Prostate gland (tissue), 2 donors: ENCODE data around the gene TEX261. TPM values are rescaled to one million over a fixed set of nuclear protein-coding genes. Genes with fewer than 3 reads are reported as not detected.

ENCODE experiments used
- DNase-seq: peaks from one replicate; pipeline ENCODE4 v3.0.0-alpha.2; 2019; ENCODE audit warnings: low spot score
- H3K27ac ChIP-seq, 2 donors: fragments of 200-600 bp; sonication (generic); 2 replicates each; pipeline ENCODE4 v1.5.1; 2017 to 2019
- H3K27me3 ChIP-seq: fragments of 200-600 bp; sonication (generic); replicated peaks from 2 replicates; pipeline ENCODE4 v1.5.1; 2019; ENCODE audit not compliant: insufficient read depth
- H3K36me3 ChIP-seq, 2 donors: fragments of 200-600 bp; sonication (generic); 1 replicate in 1 of 2; 2 replicates in 1 of 2; pipeline versions ENCODE4 v1.5.1 to v1.8.1; 2017 to 2019
- H3K4me1 ChIP-seq: fragments of 200-600 bp; sonication (generic); replicated peaks from 2 replicates; pipeline ENCODE4 v1.5.1; 2019
- H3K4me3 ChIP-seq, 2 donors: fragments of 200-600 bp; sonication (generic); 2 replicates each; pipeline ENCODE4 v1.5.1; 2017 to 2019
- H3K9me3 ChIP-seq: fragments of 200-600 bp; sonication (generic); 2 replicates; pipeline ENCODE4 v1.5.1; 2017
- CTCF ChIP-seq, 4 experiments: fragments of 200-600 bp in 2 of 4; fragments of 450-650 bp in 2 of 4; sonication (generic) in 2 of 4; IDR thresholded peaks; 1 replicate in 3 of 4; 2 replicates in 1 of 4; pipeline ENCODE4 v1.5.1; 2016 to 2019; ENCODE audit warnings: antibody characterized with exemption in 4 of 4, mild to moderate bottlenecking in 2 of 4, moderate library complexity in 2 of 4
- POLR2A ChIP-seq: fragments of 450-650 bp; IDR thresholded peaks from one replicate; pipeline ENCODE4 v1.6.1; 2016; ENCODE audit warnings: antibody characterized with exemption, mild to moderate bottlenecking
- POLR2AphosphoS5 ChIP-seq: sonication (generic); formaldehyde crosslinking; IDR thresholded peaks from one replicate; pipeline ENCODE4 v1.6.1; 2017; ENCODE audit warnings: antibody characterized with exemption
- WGBS: methylation state at CpG from one replicate; pipeline ENCODE4 v1.1.5; 2018; 5-methylcytosine and 5-hydroxymethylcytosine counted together
- intact Hi-C: fragments of 100-400 bp; cut with DNase I; formaldehyde crosslinking; loops from one replicate; pipeline ENCODE4 v1.14.2; 2022
- total RNA-seq, 2 donors: library from RNA; depleted of rRNA; stranded (reverse); fragments of >200 nt; gene quantifications; one replicate each; pipeline ENCODE4 v1.1.0, GENCODE V29; 2016

Gene TEX261
- total RNA-seq, 2 donors from 2014 or later: 41.4 to 45.2 TPM

- WGBS: 91% methylated on average over 8 of the region's 8 CpGs
- H3K36me3 ChIP-seq: peaks cover under 1 to 7% of the 10 kb centered on the region in 2 donors
- H3K9me3 ChIP-seq: no peaks in the 10 kb centered on the region
- H3K4me3 ChIP-seq: no peak overlapping the region
- TF ChIP-seq POLR2AphosphoS5 (no peak), CTCF (IDR thresholded peaks at IDR 0.05) (no peak), POLR2A (no peak)
- H3K27me3 ChIP-seq: no peaks in the 10 kb centered on the region
- no peaks in the 10 kb centered on the region for H3K4me1 ChIP-seq
- H3K27ac ChIP-seq: no peak overlapping the region
- intact Hi-C loops: no loop called here
- DNase-seq: no peak
Measured at GRCh38 chr2:70983506-70984227, 11.0 kb downstream of the TEX261 start.

GRCh38 chr2:70982971-70983370, 11.7 kb downstream of the TEX261 start:
- no peak for DNase-seq
- TF ChIP-seq POLR2AphosphoS5 (no peak), CTCF (IDR thresholded peaks at IDR 0.05) (no peak), POLR2A (no peak)
- Histone ChIP-seq H3K27ac (no peak overlapping the region), H3K27me3 (no peaks in the 10 kb centered on the region), H3K36me3 (no peaks in the 10 kb centered on the region), H3K4me1 (no peaks in the 10 kb centered on the region), H3K4me3 (no peak overlapping the region), H3K9me3 (no peaks in the 10 kb centered on the region)
- intact Hi-C loops: no loop called here
- WGBS: 96% methylated on average over 3 of the region's 3 CpGs

GRCh38 chr2:70981866-70982810, 12.5 kb downstream of the TEX261 start:
- Histone ChIP-seq H3K4me1 (no peaks in the 10 kb centered on the region), H3K36me3 (no peaks in the 10 kb centered on the region), H3K9me3 (no peaks in the 10 kb centered on the region), H3K27me3 (no peaks in the 10 kb centered on the region), H3K4me3 (no peak overlapping the region), H3K27ac (no peak overlapping the region)
- TF ChIP-seq POLR2AphosphoS5 (no peak), CTCF (IDR thresholded peaks at IDR 0.05) (no peak), POLR2A (no peak)
- no peak for DNase-seq
- intact Hi-C loops: no loop called here
- WGBS: 87% methylated on average over 14 of the region's 14 CpGs

DNA sequence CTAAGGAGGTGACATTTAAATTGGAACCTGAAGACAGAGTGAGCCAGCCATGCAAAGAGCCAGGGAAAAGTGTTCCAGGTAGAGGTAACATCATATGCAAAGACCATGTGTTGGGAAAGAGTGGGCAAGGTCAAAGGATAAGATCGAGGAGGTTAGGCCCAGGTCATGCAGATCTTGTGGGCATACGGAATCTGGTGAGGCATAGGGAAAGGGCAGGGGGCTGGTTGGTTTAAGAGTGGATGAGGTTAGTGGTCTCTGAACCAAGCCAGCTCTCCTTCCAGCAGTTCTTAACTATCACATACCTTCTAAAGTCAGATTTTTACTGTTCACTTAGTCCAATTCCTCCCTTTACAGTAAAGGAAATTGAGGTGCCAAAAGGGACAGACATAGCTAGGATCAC, 13.3 kb downstream of the TEX261 start:
- Histone ChIP-seq H3K36me3 (no peaks in the 10 kb centered on the region), H3K27me3 (no peaks in the 10 kb centered on the region), H3K4me3 (no peak overlapping the region), H3K9me3 (no peaks in the 10 kb centered on the region), H3K27ac (no peak overlapping the region), H3K4me1 (no peaks in the 10 kb centered on the region)
- DNase-seq: no peak
- 83% methylated on average over 2 of the region's 2 CpGs for WGBS
- intact Hi-C loops: no loop called here
- TF ChIP-seq POLR2AphosphoS5: no peak
- no peak for TF ChIP-seq CTCF (IDR thresholded peaks at IDR 0.05)
- TF ChIP-seq POLR2A: no peak
